A673 (cell line): Measurements from ENCODE around the gene FUNDC1. TPM values are rescaled to one million over a fixed set of nuclear protein-coding genes. Genes with fewer than 3 reads are reported as not detected.

Experiments
- BruUV-seq: library from RNA; stranded (reverse); fragments of 400-500 nt; replicated peaks from 2 replicates; lab custom pipeline; 2021; lab: Mats Ljungman, UMichigan
- CTCF ChIA-PET: fragments of 300-600 bp; sonication (Branson Sonifier 250); formaldehyde crosslinking; loops from one replicate; lab custom pipeline; 2022; ENCODE audit warnings: antibody characterized with exemption; lab: Charles Lee
- POLR2A ChIA-PET: fragments of 300-600 bp; sonication (Branson Sonifier 250); formaldehyde crosslinking; loops from one replicate; lab custom pipeline; 2022; ENCODE audit warnings: antibody characterized with exemption; ENCODE audit not compliant: low non-redundant PET; lab: Charles Lee
- DNase-seq: peaks from one replicate; pipeline ENCODE4 v3.0.0-alpha.2; 2015; ENCODE audit warnings: low spot score
- H3K27ac ChIP-seq: fragments of 200-600 bp; sonication (generic); 2 replicates; pipeline ENCODE4 v1.5.1; 2016; ENCODE audit warnings: mixed run types, low read depth, mild to moderate bottlenecking, mixed read lengths, antibody characterized with exemption, low read length; ENCODE audit not compliant: poor library complexity, severe bottlenecking
- H3K27me3 ChIP-seq: fragments of 200-600 bp; sonication (generic); replicated peaks from 2 replicates; pipeline ENCODE4 v1.6.1; 2017; ENCODE audit warnings: mixed run types, low read depth, mild to moderate bottlenecking, mixed read lengths, antibody characterized with exemption, low read length; ENCODE audit not compliant: insufficient read depth, poor library complexity
- H3K36me3 ChIP-seq: fragments of 200-600 bp; sonication (generic); 2 replicates; pipeline ENCODE4 v1.6.1; 2016; ENCODE audit warnings: mixed run types, mild to moderate bottlenecking, mixed read lengths, antibody characterized with exemption, low read length; ENCODE audit not compliant: insufficient read depth, poor library complexity, severe bottlenecking
- H3K4me1 ChIP-seq: fragments of 200-600 bp; sonication (generic); 2 replicates; pipeline ENCODE4 v1.6.1; 2017; ENCODE audit warnings: mixed run types, mild to moderate bottlenecking, mixed read lengths, antibody characterized with exemption, low read length; ENCODE audit not compliant: insufficient read depth, poor library complexity, severe bottlenecking
- H3K4me3 ChIP-seq: fragments of 200-600 bp; sonication (generic); 2 replicates; pipeline ENCODE4 v1.5.1; 2016; ENCODE audit warnings: low read depth, mixed run types, mild to moderate bottlenecking, mixed read lengths, low read length; ENCODE audit not compliant: poor library complexity, severe bottlenecking
- H3K9me3 ChIP-seq: fragments of 200-600 bp; sonication (generic); 2 replicates; pipeline ENCODE4 v1.6.1; 2016; ENCODE audit warnings: mixed run types, low read depth, mild to moderate bottlenecking, mixed read lengths, antibody characterized with exemption, low read length; ENCODE audit not compliant: poor library complexity, severe bottlenecking
- EZH2 ChIP-seq: fragments of 200-600 bp; sonication (generic); IDR thresholded peaks from 2 replicates; pipeline ENCODE4 v1.6.1; 2017; ENCODE audit warnings: borderline replicate concordance, low read depth, mild to moderate bottlenecking, mixed read lengths, antibody characterized with exemption, low read length; ENCODE audit not compliant: poor library complexity, severe bottlenecking
- intact Hi-C: fragments of 100-400 bp; cut with micrococcal nuclease; formaldehyde crosslinking; loops from one replicate; pipeline ENCODE4 v1.10.0; 2022; ENCODE audit not compliant: unreplicated experiment
- total RNA-seq: library from RNA; stranded (reverse); gene quantifications from 2 replicates; pipeline ENCODE4 v1.2.3, GENCODE V29; 2021
- TF ChIP-seq, protein P1 (sequence below): fragments of 300-800, 200-600 bp; sonication (generic); conservative IDR thresholded peaks from 2 replicates; pipeline ENCODE4 v1.5.1; 2017; ENCODE audit warnings: low read depth, mild to moderate bottlenecking, antibody characterized with exemption, low read length, moderate library complexity, mixed read lengths

FUNDC1 gene
- total RNA-seq, 1 experiment from 2014 or later: 44.2 TPM

DNA sequence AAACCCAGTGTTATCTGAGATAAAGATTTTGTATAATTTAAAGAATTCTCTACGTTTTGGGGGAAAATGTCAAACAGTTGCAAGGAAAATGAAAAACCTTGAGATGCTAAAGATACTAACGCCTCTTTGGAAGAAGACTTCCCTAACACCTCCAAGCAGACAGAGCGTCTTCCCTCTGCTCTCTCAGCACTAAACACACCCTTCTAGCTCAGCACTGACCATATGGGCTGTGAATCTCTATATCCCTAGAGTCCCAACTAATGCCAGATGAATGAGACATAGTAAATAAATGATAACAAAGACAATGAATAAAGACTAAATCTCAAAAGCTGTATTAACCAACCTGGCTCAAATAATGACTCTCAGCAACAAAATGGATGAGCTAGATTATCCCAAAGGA is 13.3 kb downstream of the FUNDC1 start:
- Histone ChIP-seq H3K9me3 (no peaks in the 10 kb centered on the region), H3K4me3 (no peak overlapping the region), H3K27ac (no peak overlapping the region), H3K36me3 (peaks cover 17% of the 10 kb centered on the region), H3K27me3 (no peaks in the 10 kb centered on the region), H3K4me1 (peaks cover 8% of the 10 kb centered on the region)
- TF ChIP-seq EZH2: no peak
- TF ChIP-seq, protein P1, sequence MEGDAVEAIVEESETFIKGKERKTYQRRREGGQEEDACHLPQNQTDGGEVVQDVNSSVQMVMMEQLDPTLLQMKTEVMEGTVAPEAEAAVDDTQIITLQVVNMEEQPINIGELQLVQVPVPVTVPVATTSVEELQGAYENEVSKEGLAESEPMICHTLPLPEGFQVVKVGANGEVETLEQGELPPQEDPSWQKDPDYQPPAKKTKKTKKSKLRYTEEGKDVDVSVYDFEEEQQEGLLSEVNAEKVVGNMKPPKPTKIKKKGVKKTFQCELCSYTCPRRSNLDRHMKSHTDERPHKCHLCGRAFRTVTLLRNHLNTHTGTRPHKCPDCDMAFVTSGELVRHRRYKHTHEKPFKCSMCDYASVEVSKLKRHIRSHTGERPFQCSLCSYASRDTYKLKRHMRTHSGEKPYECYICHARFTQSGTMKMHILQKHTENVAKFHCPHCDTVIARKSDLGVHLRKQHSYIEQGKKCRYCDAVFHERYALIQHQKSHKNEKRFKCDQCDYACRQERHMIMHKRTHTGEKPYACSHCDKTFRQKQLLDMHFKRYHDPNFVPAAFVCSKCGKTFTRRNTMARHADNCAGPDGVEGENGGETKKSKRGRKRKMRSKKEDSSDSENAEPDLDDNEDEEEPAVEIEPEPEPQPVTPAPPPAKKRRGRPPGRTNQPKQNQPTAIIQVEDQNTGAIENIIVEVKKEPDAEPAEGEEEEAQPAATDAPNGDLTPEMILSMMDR: no peak
- POLR2A ChIA-PET: no interaction called here
- intact Hi-C loops: no loop called here
- no TSS peak for BruUV-seq
- CTCF ChIA-PET: no interaction called here
- no peak for DNase-seq

DNA sequence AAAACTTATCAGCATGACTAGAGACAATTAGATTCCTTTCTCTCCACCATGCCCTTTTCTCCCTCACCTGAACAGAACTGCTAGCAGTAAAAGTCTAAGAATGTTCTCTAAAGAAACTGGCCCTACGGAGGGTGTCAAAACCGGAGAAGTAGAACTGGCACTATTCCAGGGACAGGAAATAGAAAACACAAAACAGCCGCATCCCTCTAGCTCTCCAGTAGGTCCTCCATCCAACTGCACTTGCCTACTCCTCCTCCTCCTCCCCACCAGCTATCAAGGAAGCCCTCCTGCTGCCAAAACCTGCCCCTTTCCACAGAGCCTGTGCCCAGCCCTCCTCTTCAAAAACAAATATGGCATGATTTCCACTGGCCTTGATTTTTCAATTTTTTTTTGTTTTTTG is 28.4 kb downstream of the FUNDC1 start:
- Histone ChIP-seq H3K9me3 (no peaks in the 10 kb centered on the region), H3K4me3 (no peak overlapping the region), H3K27ac (no peak overlapping the region), H3K4me1 (peaks cover 13% of the 10 kb centered on the region), H3K36me3 (no peaks in the 10 kb centered on the region), H3K27me3 (no peaks in the 10 kb centered on the region)
- ChIA-PET POLR2A (interaction anchor here (0.6 kb wide), 1 partner anchor 41 kb away, joined by 3 read pairs; no protein-coding TSS in a partner anchor), CTCF (no interaction called here)
- BruUV-seq: no TSS peak
- intact Hi-C loops: no loop called here
- DNase-seq: peak; percentile 70
- TF ChIP-seq, protein P1: no peak
- TF ChIP-seq EZH2: no peak

- Histone ChIP-seq H3K27ac (no peak overlapping the region), H3K4me3 (no peak overlapping the region), H3K9me3 (no peaks in the 10 kb centered on the region), H3K36me3 (no peaks in the 10 kb centered on the region), H3K27me3 (no peaks in the 10 kb centered on the region), H3K4me1 (no peaks in the 10 kb centered on the region)
- BruUV-seq: no TSS peak
- ChIA-PET POLR2A (no interaction called here), CTCF (no interaction called here)
- intact Hi-C loops: no loop called here
- no peak for DNase-seq
- TF ChIP-seq, protein P1: no peak
- no peak for TF ChIP-seq EZH2
Measured at GRCh38 chrX:44507292-44507691, 35.4 kb downstream of the FUNDC1 start.
